K562 treated with DMSO at 1 percent for 24 hours (cell line): ENCODE results near the gene EVI2A. TPM values are rescaled to one million over a fixed set of nuclear protein-coding genes. Genes with fewer than 3 reads are reported as not detected.

ENCODE experiments used
- total RNA-seq: library from RNA; unstranded; fragments of 300-600 nt; gene quantifications from 2 replicates; pipeline ENCODE4 v1.2.3, GENCODE V29; 2022; ENCODE audit warnings: low read depth; ENCODE audit not compliant: insufficient read depth

The EVI2A gene, protein sequence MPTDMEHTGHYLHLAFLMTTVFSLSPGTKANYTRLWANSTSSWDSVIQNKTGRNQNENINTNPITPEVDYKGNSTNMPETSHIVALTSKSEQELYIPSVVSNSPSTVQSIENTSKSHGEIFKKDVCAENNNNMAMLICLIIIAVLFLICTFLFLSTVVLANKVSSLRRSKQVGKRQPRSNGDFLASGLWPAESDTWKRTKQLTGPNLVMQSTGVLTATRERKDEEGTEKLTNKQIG
- not detected in 2 replicates for total RNA-seq

GRCh38 chr17:31321481-31321880 is at the start of gene EVI2A:
Gene EVI2A (minus strand): TSS chr17:31321622. CDS start chr17:31319013, 2,609 bp downstream.

GRCh38 chr17:31313982-31314781 is 7.2 kb downstream of the EVI2A start, which contains the start of gene EVI2B:
Gene EVI2B (minus strand): TSS chr17:31314054. CDS start chr17:31305609, 8,445 bp downstream.

GRCh38 chr17:31297090-31297489 is 24.3 kb downstream of the EVI2A start, which contains the start of gene OMG:
Gene OMG (minus strand): TSS chr17:31297239. CDS start chr17:31296331, 908 bp downstream.

Other genes with a start within 250 kb of the EVI2A start
- 11.2 and 13.4 TPM in 2 replicates for gene NF1, start 226.6 kb downstream of the EVI2A start, total RNA-seq
- 0.15 TPM in 1 of 2 replicates, not detected in the other for gene OMG, start 24.4 kb downstream of the EVI2A start, total RNA-seq
- gene EVI2B, start 7.6 kb downstream of the EVI2A start, total RNA-seq, result 5.4 and 6.9 TPM in 2 replicates
- gene RAB11FIP4, start 70.1 kb upstream of the EVI2A start, total RNA-seq, result 15.9 TPM in 2 replicates